Mammary epithelial cell (primary cell): Measurements from ENCODE around the gene MPHOSPH9.
"Not testable (repeated sequence)": the region's sequence is repeated elsewhere in the genome, so short reads cannot be mapped to it uniquely, and the experiment has no call there.

Experiments
- EZH2 ChIP-seq: IDR thresholded peaks from 2 replicates; pipeline ENCODE4 v1.6.1; 2012; ENCODE audit warnings: low read length, inconsistent platforms, borderline replicate concordance
- TF ChIP-seq, protein P1 (sequence below), 2 donors: IDR thresholded peaks in 1 of 2; conservative IDR thresholded peaks in 1 of 2; 2 replicates each; pipeline ENCODE4 v1.5.1; 2011 to 2012; ENCODE audit warnings: inconsistent platforms in 2 of 2, low read length in 2 of 2, mild to moderate bottlenecking in 2 of 2, control low read depth in 1 of 2, low read depth in 1 of 2; ENCODE audit not compliant: insufficient read depth in 1 of 2; ENCODE audit errors: extremely low read depth in 1 of 2

- TF ChIP-seq, protein P1, sequence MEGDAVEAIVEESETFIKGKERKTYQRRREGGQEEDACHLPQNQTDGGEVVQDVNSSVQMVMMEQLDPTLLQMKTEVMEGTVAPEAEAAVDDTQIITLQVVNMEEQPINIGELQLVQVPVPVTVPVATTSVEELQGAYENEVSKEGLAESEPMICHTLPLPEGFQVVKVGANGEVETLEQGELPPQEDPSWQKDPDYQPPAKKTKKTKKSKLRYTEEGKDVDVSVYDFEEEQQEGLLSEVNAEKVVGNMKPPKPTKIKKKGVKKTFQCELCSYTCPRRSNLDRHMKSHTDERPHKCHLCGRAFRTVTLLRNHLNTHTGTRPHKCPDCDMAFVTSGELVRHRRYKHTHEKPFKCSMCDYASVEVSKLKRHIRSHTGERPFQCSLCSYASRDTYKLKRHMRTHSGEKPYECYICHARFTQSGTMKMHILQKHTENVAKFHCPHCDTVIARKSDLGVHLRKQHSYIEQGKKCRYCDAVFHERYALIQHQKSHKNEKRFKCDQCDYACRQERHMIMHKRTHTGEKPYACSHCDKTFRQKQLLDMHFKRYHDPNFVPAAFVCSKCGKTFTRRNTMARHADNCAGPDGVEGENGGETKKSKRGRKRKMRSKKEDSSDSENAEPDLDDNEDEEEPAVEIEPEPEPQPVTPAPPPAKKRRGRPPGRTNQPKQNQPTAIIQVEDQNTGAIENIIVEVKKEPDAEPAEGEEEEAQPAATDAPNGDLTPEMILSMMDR (conservative IDR thresholded peaks at IDR 0.05 in 1 of 2, IDR thresholded peaks at IDR 0.05 in 1 of 2; ENCODE audit: extremely low read depth in 1 of 2, insufficient read depth in 1 of 2, low read depth in 1 of 2, low read length in 2 of 2): not testable (repeated sequence)
- not testable (repeated sequence) for TF ChIP-seq EZH2
These were observed 19.4 kb upstream of the MPHOSPH9 start for GRCh38 chr12:123252365-123252764.
